Neural cell (in vitro differentiated cells): ENCODE data around the gene WDR70. TPM values are rescaled to one million over a fixed set of nuclear protein-coding genes. Genes with fewer than 3 reads are reported as not detected.
"Not testable (repeated sequence)": the region's sequence is repeated elsewhere in the genome, so short reads cannot be mapped to it uniquely, and the experiment has no call there.

Experiments
- H2AFZ ChIP-seq: fragments of 200-600, 300-800 bp; sonication (generic), shearing (Covaris generic); 2 replicates; pipeline ENCODE4 v1.6.0; 2014; ENCODE audit warnings: low read depth, mild to moderate bottlenecking, antibody characterized with exemption, low read length, moderate library complexity
- H3F3A ChIP-seq: fragments of 200-600 bp; shearing (Covaris generic); 2 replicates; pipeline ENCODE4 v1.6.1; 2016; ENCODE audit warnings: mild to moderate bottlenecking, moderate library complexity, mixed read lengths, antibody characterized with exemption, low read length; ENCODE audit not compliant: insufficient read depth, poor library complexity, severe bottlenecking
- H3K27ac ChIP-seq: fragments of 200-600, 300-800 bp; sonication (generic), shearing (Covaris generic); 2 replicates; pipeline ENCODE4 v1.5.1; 2014; ENCODE audit warnings: mild to moderate bottlenecking, low read length, moderate library complexity
- H3K27me3 ChIP-seq: fragments of 300-800, 200-600 bp; sonication (generic), shearing (Covaris generic); 2 replicates; pipeline ENCODE4 v1.6.0; 2014; ENCODE audit warnings: mild to moderate bottlenecking, low read depth, low read length, moderate library complexity; ENCODE audit not compliant: insufficient read depth
- H3K36me3 ChIP-seq: fragments of 300-800, 200-600 bp; sonication (generic), shearing (Covaris generic); 2 replicates; pipeline ENCODE4 v1.5.1; 2014; ENCODE audit warnings: mild to moderate bottlenecking, antibody characterized with exemption, low read length, moderate library complexity; ENCODE audit not compliant: insufficient read depth
- H3K4me2 ChIP-seq: fragments of 300-800, 200-600 bp; sonication (generic), shearing (Covaris generic); 2 replicates; pipeline ENCODE4 v1.6.0; 2014; ENCODE audit warnings: mild to moderate bottlenecking, low read length
- H3K4me3 ChIP-seq: fragments of 300-800, 200-600 bp; sonication (generic), shearing (Covaris generic); 2 replicates; pipeline ENCODE4 v1.5.1; 2014; ENCODE audit warnings: mild to moderate bottlenecking, low read length, moderate library complexity
- H3K79me2 ChIP-seq: fragments of 200-600 bp; shearing (Covaris generic); replicated peaks from 2 replicates; pipeline ENCODE4 v1.6.0; 2014; ENCODE audit warnings: mild to moderate bottlenecking, low read length, moderate library complexity; ENCODE audit not compliant: insufficient read depth
- H3K9ac ChIP-seq: fragments of 300-800, 200-600 bp; sonication (generic), shearing (Covaris generic); 2 replicates; pipeline ENCODE4 v1.6.1; 2016; ENCODE audit warnings: mild to moderate bottlenecking, low read length, mixed read lengths
- H3K9me2 ChIP-seq: fragments of 200-600 bp; shearing (Covaris generic); 2 replicates; pipeline ENCODE4 v1.6.1; 2016; ENCODE audit warnings: mild to moderate bottlenecking, low read length, mixed read lengths; ENCODE audit not compliant: insufficient read depth
- H3K9me3 ChIP-seq: fragments of 200-600, 300-800 bp; sonication (generic), shearing (Covaris generic); 2 replicates; pipeline ENCODE4 v1.6.1; 2016; ENCODE audit warnings: mild to moderate bottlenecking, mixed run types, low read length, moderate library complexity, mixed read lengths
- H4K20me1 ChIP-seq: fragments of 200-600 bp; shearing (Covaris generic); 2 replicates; pipeline ENCODE4 v1.6.1; 2016; ENCODE audit warnings: mild to moderate bottlenecking, mixed run types; ENCODE audit not compliant: insufficient read depth
- CTCF ChIP-seq: fragments of 450-650 bp; IDR thresholded peaks from 2 replicates; pipeline ENCODE4 v1.5.1; 2014; ENCODE audit warnings: antibody characterized with exemption, mild to moderate bottlenecking, moderate library complexity; ENCODE audit not compliant: poor library complexity, severe bottlenecking
- EP300 ChIP-seq: fragments of 450-650 bp; conservative IDR thresholded peaks from 2 replicates; pipeline ENCODE4 v1.6.1; 2014; ENCODE audit warnings: antibody characterized with exemption, mild to moderate bottlenecking, moderate library complexity; ENCODE audit not compliant: poor library complexity, severe bottlenecking
- EZH2 ChIP-seq: fragments of 200-600, 300-800 bp; shearing (Covaris generic), sonication (generic); IDR thresholded peaks from 2 replicates; pipeline ENCODE4 v1.6.1; 2014; ENCODE audit warnings: antibody characterized with exemption, low read length, borderline replicate concordance, mild to moderate bottlenecking; ENCODE audit not compliant: insufficient read depth, poor library complexity, severe bottlenecking
- MXI1 ChIP-seq: fragments of 450-650 bp; conservative IDR thresholded peaks from 2 replicates; pipeline ENCODE4 v1.6.1; 2014; ENCODE audit warnings: antibody characterized with exemption, mild to moderate bottlenecking; ENCODE audit not compliant: poor library complexity, severe bottlenecking
- POLR2AphosphoS5 ChIP-seq: IDR thresholded peaks from 2 replicates; pipeline ENCODE4 v1.6.1; 2012
- RAD21 ChIP-seq: fragments of 450-650 bp; conservative IDR thresholded peaks from 2 replicates; pipeline ENCODE4 v1.6.1; 2014; ENCODE audit warnings: antibody characterized with exemption, mild to moderate bottlenecking, moderate library complexity
- SMC3 ChIP-seq: fragments of 450-650 bp; conservative IDR thresholded peaks from 2 replicates; pipeline ENCODE4 v1.6.1; 2014; ENCODE audit warnings: antibody characterized with exemption, mild to moderate bottlenecking, moderate library complexity; ENCODE audit not compliant: poor library complexity
- TAF1 ChIP-seq: IDR thresholded peaks from 2 replicates; pipeline ENCODE4 v1.6.1; 2012; ENCODE audit warnings: low read depth
- polyA plus RNA-seq: library from polyadenylated mRNA; depleted of rRNA; stranded (reverse); fragments of >200 nt; gene quantifications from 2 replicates; pipeline ENCODE4 v1.2.3, GENCODE V29; 2014
- TF ChIP-seq, protein P1 (sequence below): IDR thresholded peaks from 2 replicates; pipeline ENCODE4 v1.6.1; 2012; ENCODE audit warnings: borderline replicate concordance

Gene WDR70
- polyA plus RNA-seq, 1 donor from 2014 or later: 40.9 TPM

DNA sequence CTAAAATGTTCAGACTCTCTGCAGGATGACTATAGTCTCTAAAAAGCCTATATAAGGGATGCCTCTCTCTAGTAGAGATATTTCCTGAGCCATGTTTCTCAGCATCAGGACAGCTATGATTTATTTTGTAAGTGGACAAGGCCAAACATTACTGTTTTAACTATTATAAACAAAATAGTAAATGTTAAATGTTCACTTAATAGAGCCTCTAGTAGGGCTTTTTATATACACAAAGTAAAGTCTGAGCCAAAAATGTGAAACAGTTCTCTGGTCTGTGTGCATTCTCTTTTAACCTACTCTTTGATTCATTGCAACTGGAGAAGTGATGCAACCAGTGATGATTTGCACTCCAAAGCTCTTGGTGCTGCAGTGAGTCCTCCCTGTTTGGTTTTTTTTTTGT lies 240.2 kb downstream of the WDR70 start:
- TF ChIP-seq SMC3 (no peak), EP300 (no peak), RAD21 (no peak), TAF1 (no peak), POLR2AphosphoS5 (no peak), EZH2 (no peak), MXI1 (no peak), CTCF (no peak)
- TF ChIP-seq, protein P1, sequence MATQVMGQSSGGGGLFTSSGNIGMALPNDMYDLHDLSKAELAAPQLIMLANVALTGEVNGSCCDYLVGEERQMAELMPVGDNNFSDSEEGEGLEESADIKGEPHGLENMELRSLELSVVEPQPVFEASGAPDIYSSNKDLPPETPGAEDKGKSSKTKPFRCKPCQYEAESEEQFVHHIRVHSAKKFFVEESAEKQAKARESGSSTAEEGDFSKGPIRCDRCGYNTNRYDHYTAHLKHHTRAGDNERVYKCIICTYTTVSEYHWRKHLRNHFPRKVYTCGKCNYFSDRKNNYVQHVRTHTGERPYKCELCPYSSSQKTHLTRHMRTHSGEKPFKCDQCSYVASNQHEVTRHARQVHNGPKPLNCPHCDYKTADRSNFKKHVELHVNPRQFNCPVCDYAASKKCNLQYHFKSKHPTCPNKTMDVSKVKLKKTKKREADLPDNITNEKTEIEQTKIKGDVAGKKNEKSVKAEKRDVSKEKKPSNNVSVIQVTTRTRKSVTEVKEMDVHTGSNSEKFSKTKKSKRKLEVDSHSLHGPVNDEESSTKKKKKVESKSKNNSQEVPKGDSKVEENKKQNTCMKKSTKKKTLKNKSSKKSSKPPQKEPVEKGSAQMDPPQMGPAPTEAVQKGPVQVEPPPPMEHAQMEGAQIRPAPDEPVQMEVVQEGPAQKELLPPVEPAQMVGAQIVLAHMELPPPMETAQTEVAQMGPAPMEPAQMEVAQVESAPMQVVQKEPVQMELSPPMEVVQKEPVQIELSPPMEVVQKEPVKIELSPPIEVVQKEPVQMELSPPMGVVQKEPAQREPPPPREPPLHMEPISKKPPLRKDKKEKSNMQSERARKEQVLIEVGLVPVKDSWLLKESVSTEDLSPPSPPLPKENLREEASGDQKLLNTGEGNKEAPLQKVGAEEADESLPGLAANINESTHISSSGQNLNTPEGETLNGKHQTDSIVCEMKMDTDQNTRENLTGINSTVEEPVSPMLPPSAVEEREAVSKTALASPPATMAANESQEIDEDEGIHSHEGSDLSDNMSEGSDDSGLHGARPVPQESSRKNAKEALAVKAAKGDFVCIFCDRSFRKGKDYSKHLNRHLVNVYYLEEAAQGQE: no peak
- H3K79me2 ChIP-seq: no peaks in the 10 kb centered on the region
- H3K4me3 ChIP-seq: no peak overlapping the region
- no peaks in the 10 kb centered on the region for H3K9me2 ChIP-seq
- no peaks in the 10 kb centered on the region for H3K9me3 ChIP-seq
- H3K27me3 ChIP-seq: no peaks in the 10 kb centered on the region
- H3K4me2 ChIP-seq: no peak overlapping the region
- H3F3A ChIP-seq: no peaks in the 10 kb centered on the region
- no peak overlapping the region for H2AFZ ChIP-seq
- H3K27ac ChIP-seq: no peak overlapping the region
- H4K20me1 ChIP-seq: no peaks in the 10 kb centered on the region
- H3K36me3 ChIP-seq: no peaks in the 10 kb centered on the region
- H3K9ac ChIP-seq: no peak overlapping the region

GRCh38 chr5:37622354-37622753 lies 243.2 kb downstream of the WDR70 start:
- not testable (repeated sequence) for H3K79me2 ChIP-seq, H4K20me1 ChIP-seq, H3K4me2 ChIP-seq, H3K36me3 ChIP-seq, H2AFZ ChIP-seq, H3K27ac ChIP-seq, H3K27me3 ChIP-seq, H3K9ac ChIP-seq, H3F3A ChIP-seq, H3K4me3 ChIP-seq, H3K9me3 ChIP-seq, H3K9me2 ChIP-seq

GRCh38 chr5:37626266-37626665 lies 247.1 kb downstream of the WDR70 start:
- TF ChIP-seq MXI1 (no peak), EZH2 (no peak), EP300 (no peak), POLR2AphosphoS5 (no peak), SMC3 (no peak), RAD21 (no peak), TAF1 (no peak), CTCF (no peak)
- TF ChIP-seq, protein P1: no peak
- H3K4me3 ChIP-seq: no peak overlapping the region
- H3K79me2 ChIP-seq: no peaks in the 10 kb centered on the region
- H3K9me3 ChIP-seq: no peaks in the 10 kb centered on the region
- no peak overlapping the region for H3K4me2 ChIP-seq
- H3K36me3 ChIP-seq: no peaks in the 10 kb centered on the region
- no peaks in the 10 kb centered on the region for H3F3A ChIP-seq
- H2AFZ ChIP-seq: no peak overlapping the region
- no peaks in the 10 kb centered on the region for H3K9me2 ChIP-seq
- H4K20me1 ChIP-seq: no peaks in the 10 kb centered on the region
- no peaks in the 10 kb centered on the region for H3K27me3 ChIP-seq
- no peak overlapping the region for H3K27ac ChIP-seq
- H3K9ac ChIP-seq: no peak overlapping the region
